DOHH2 (cell line): ENCODE measurements around the gene TAAR5.

ENCODE experiments used
- EZH2phosphoT487 ChIP-seq: fragments of 200-600 bp; sonication (generic); IDR thresholded peaks from 2 replicates; pipeline ENCODE4 v1.6.1; 2017; ENCODE audit warnings: borderline replicate concordance, mild to moderate bottlenecking, antibody characterized with exemption, low read length, moderate library complexity, mixed read lengths
- TF ChIP-seq, protein P1 (sequence below): fragments of 200-600 bp; sonication (generic); IDR thresholded peaks from one replicate; pipeline ENCODE4 v1.5.1; 2014; ENCODE audit warnings: antibody characterized with exemption, mild to moderate bottlenecking, low read depth, low read length; ENCODE audit not compliant: poor library complexity, severe bottlenecking

DNA sequence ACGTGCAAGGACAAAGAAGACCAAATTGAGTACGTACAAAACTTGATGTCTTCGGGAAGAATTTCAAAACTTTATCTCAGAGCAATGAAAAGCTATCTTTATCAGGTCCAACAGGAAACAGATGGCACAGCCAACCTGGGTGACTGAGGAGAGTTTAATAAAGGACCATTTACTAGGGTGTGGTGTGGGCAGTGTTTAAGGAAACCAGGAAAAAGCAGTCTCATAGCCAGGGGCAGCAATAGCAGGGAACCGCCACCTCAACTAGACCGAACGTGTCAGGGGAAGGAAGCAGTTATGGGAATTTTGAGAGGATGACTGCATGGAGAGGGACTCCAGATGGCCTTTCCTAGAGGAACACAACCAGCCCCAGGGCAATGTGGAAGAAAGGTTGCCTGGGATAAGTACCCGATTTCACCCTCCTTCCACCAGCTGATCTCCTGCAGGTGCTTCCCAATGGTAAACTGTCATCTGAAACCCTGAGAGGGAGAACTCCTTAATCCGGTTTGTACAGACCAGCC, 15.2 kb upstream of the TAAR5 start:
- TF ChIP-seq, protein P1, sequence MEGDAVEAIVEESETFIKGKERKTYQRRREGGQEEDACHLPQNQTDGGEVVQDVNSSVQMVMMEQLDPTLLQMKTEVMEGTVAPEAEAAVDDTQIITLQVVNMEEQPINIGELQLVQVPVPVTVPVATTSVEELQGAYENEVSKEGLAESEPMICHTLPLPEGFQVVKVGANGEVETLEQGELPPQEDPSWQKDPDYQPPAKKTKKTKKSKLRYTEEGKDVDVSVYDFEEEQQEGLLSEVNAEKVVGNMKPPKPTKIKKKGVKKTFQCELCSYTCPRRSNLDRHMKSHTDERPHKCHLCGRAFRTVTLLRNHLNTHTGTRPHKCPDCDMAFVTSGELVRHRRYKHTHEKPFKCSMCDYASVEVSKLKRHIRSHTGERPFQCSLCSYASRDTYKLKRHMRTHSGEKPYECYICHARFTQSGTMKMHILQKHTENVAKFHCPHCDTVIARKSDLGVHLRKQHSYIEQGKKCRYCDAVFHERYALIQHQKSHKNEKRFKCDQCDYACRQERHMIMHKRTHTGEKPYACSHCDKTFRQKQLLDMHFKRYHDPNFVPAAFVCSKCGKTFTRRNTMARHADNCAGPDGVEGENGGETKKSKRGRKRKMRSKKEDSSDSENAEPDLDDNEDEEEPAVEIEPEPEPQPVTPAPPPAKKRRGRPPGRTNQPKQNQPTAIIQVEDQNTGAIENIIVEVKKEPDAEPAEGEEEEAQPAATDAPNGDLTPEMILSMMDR = no peak
- no peak for TF ChIP-seq EZH2phosphoT487
